GM23338 (cell line): ENCODE results near the gene FAM124B.

Experiments
- EZH2 ChIP-seq: fragments of 200-600 bp; sonication (generic); IDR thresholded peaks from one replicate; pipeline ENCODE4 v1.8.0; 2017; ENCODE audit warnings: antibody characterized with exemption, mild to moderate bottlenecking, low read depth; ENCODE audit not compliant: unreplicated experiment
- EZH2phosphoT487 ChIP-seq: fragments of 200-600 bp; sonication (generic); IDR thresholded peaks from one replicate; pipeline ENCODE4 v1.8.1; 2018; ENCODE audit warnings: antibody characterized with exemption; ENCODE audit not compliant: unreplicated experiment
- TF ChIP-seq, protein P1 (sequence below), 2 experiments: fragments of 200-600 bp in 1 of 2; sonication (generic) in 1 of 2; conservative IDR thresholded peaks; 2 replicates each; pipeline versions ENCODE4 v1.5.1 to v1.6.1; 2016 to 2017; ENCODE audit warnings: antibody characterized with exemption in 2 of 2, low read depth in 2 of 2, mild to moderate bottlenecking in 2 of 2, moderate library complexity in 1 of 2

DNA sequence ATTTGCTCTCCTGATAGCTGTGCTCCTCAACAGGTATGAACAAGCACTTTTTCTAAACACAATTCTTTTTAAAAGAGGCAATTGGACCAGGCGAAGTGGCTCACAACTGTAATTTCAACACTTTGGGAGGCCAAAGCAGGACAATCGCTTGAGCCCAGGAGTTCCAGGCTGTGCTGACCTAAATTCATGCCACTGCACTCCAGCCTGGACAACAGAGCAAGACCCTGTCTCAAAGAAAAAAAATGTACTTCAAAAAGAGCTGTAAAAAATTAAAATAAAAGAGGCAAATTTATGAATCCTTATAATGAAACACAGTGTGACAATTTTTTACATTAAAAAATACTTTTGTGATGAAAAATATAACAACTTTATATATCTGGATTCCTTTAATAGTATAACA lies 1.8 kb upstream of the FAM124B start:
- TF ChIP-seq, protein P1, sequence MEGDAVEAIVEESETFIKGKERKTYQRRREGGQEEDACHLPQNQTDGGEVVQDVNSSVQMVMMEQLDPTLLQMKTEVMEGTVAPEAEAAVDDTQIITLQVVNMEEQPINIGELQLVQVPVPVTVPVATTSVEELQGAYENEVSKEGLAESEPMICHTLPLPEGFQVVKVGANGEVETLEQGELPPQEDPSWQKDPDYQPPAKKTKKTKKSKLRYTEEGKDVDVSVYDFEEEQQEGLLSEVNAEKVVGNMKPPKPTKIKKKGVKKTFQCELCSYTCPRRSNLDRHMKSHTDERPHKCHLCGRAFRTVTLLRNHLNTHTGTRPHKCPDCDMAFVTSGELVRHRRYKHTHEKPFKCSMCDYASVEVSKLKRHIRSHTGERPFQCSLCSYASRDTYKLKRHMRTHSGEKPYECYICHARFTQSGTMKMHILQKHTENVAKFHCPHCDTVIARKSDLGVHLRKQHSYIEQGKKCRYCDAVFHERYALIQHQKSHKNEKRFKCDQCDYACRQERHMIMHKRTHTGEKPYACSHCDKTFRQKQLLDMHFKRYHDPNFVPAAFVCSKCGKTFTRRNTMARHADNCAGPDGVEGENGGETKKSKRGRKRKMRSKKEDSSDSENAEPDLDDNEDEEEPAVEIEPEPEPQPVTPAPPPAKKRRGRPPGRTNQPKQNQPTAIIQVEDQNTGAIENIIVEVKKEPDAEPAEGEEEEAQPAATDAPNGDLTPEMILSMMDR (conservative IDR thresholded peaks at IDR 0.05; ENCODE audit: low read depth in 2 of 2), result no peak
- TF ChIP-seq EZH2 (no peak), EZH2phosphoT487 (no peak)
